HFF-Myc (cell line): ENCODE results near the gene PEX26.
"Not testable (repeated sequence)": the region's sequence is repeated elsewhere in the genome, so short reads cannot be mapped to it uniquely, and the experiment has no call there.

Experiments
- DNase-seq: peaks from one replicate; pipeline ENCODE4 v3.0.0-alpha.2; 2011; ENCODE audit warnings: low read depth; ENCODE audit errors: extremely low read depth
- H3K4me3 ChIP-seq: replicated peaks from 2 replicates; pipeline ENCODE4 v1.5.1; 2011; ENCODE audit warnings: low read depth, mild to moderate bottlenecking, control low read depth, low read length
- TF ChIP-seq, protein P1 (sequence below): IDR thresholded peaks from 2 replicates; pipeline ENCODE4 v1.5.1; 2012; ENCODE audit warnings: mild to moderate bottlenecking, low read depth, low read length, control low read depth; ENCODE audit errors: missing control alignments

PEX26 gene

DNA sequence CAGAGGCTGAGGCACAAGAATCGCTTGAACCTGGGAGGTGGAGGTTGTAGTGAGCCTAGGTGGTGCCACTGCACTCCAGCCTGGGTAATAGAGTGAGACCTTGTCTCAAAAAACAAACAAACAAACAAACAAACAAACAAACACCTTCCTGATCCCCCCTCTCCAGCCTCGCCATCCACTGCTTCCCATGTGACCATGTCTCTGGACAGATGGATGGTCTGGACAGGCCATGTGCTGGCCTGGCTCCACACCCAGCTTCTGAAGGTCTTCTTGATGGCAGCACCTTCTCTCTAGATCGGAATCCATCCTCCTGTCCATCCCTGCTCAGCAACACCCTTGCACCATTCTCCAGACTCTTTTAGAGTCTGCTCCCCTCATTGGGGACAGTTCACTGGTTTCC is 10.7 kb upstream of the PEX26 start:
- no peak overlapping the region for H3K4me3 ChIP-seq
- TF ChIP-seq, protein P1, sequence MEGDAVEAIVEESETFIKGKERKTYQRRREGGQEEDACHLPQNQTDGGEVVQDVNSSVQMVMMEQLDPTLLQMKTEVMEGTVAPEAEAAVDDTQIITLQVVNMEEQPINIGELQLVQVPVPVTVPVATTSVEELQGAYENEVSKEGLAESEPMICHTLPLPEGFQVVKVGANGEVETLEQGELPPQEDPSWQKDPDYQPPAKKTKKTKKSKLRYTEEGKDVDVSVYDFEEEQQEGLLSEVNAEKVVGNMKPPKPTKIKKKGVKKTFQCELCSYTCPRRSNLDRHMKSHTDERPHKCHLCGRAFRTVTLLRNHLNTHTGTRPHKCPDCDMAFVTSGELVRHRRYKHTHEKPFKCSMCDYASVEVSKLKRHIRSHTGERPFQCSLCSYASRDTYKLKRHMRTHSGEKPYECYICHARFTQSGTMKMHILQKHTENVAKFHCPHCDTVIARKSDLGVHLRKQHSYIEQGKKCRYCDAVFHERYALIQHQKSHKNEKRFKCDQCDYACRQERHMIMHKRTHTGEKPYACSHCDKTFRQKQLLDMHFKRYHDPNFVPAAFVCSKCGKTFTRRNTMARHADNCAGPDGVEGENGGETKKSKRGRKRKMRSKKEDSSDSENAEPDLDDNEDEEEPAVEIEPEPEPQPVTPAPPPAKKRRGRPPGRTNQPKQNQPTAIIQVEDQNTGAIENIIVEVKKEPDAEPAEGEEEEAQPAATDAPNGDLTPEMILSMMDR, result no peak
- no peak for DNase-seq

DNA sequence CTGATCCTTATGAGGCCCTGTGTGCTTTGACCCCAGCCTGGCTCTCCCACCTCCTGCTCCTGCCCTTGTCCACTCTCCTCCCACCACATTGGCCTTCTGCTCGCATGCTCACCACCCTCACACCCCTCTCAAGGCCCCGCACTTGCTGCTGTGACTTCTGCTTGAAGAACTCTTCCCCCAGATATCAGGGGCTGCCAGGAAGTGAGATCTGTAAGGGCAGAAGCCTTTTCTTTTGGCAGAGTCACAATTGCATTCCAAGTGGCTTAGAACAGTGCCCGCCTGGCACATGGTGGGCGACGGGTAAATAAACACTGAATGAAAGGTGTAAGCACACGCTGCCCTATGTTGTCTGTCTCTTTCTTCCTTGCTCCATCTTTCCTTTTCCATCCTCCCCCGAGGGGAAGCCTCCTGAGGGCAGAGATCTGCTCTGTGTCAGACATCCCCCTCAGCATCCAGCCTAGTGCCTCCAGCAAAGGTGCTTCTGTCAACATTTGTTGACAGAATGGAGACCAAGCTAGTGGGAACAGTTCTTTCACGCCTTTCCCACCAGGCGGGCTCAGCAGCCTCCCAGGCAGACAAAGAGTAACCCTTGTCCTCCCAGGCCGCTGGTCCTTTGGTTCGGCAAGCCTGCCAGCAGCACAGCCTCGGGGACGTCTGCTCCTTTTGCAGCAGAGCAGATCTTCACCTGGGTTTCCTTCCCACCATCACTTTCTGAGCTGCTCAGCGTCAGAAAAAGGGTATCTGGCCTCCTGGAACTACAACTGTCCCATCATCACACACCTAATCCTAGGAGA is 10.0 kb upstream of the PEX26 start:
- TF ChIP-seq, protein P1, result no peak
- no peak overlapping the region for H3K4me3 ChIP-seq
- no peak for DNase-seq

DNA sequence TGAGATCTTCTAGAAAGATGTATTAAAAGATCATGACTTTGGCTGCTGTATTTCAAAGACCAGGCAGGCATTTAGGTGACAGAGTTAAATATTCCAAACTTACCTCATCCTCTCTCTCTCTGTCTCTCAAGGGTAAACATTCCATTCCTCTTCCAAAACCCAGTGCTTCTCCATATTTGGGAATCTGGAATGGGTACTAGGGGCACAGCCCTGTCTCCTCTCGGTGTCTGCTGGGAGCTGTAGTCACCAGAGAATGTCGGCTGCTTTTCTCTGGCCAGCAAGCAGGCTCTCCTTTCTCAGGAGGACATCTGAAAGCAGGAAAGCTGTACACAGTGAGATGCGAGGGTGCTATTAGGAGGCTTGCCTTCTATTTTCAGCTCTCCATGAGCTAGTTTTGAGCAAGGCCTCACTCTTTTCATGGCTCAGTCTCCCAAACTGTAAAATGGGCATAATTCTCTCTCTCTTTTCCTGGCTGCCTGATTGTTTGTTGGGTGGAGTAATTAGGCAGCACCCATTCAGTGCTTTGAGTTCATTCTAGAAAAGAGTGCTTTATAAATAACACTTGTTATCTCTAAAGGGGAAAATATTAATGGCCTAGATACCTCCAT is 9.3 kb upstream of the PEX26 start:
- no peak for DNase-seq
- TF ChIP-seq, protein P1, result no peak
- H3K4me3 ChIP-seq, result no peak overlapping the region

DNA sequence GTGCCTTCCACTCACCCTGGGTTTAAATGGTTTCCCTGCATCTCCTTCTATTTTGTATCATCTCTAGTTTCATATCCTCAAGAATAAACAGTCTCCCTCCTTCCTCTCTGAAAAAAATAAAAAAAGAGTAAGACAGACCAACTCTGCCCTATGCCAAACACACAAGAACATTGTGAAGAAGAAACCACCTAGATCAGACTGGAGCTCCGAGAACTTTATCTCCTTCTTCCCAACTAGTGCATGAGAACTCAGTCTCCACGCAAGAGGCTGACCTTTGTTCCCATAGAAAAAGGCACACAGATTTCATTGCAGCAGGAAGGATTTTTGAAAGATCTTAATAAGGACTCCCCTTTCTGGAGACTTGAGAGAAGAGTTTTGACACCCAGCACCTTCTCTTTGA is 8.7 kb upstream of the PEX26 start:
- TF ChIP-seq, protein P1, result no peak
- H3K4me3 ChIP-seq, result no peak overlapping the region
- no peak for DNase-seq

DNA sequence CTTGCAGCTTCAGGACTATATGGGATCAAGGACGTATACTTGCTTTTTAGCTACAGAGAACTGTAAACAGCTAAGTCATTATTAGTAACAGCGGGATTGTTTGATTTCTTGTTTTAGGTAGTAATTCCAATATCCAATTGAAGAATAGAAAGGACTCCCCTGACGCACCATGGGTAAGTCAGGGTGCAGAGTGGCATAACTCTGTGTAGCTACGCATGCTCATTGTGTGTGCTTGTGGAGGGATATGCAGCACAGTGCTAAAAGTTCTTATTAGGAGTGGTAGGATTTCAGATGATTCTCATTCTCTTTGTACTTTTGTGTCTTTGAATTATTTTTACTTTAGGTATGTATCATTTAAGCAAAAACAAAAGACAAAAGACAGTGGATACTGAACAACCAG is 7.7 kb upstream of the PEX26 start:
- H3K4me3 ChIP-seq, result no peak overlapping the region
- TF ChIP-seq, protein P1, result no peak
- no peak for DNase-seq

DNA sequence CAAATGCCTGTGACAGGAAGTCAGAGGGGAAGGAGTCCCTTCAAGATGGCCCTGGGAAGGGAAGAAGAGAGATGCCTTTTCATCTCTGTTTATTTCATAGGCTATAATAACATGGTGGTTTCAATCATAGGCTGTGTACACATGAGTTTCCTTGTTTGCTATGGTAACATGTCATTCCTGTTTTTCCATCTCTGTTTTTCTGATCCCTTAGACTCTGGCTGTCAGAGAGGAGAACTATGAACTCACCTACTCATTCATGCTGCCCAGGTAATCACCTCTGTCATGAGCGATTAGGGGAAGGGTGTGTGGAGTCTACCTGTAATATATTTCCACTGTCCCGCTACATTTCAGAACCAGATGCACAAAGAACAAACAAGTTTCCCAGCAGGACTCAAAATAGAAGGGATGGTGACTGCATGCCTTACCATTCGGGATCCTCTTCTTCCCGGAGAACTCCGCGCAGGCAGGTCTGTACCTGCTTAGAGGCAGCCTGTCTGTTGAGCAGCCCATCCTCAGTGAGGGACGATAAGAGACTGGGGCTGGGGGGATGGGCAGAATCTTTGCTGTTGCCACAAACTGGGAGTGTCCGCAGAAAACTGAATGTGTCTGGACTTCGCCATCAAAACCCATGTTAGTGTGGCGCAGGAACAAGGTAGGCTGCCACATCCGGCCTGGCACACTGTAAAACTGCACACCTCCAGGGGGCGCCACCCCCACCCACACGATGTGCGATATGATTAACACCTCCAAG is 7.1 kb upstream of the PEX26 start:
- TF ChIP-seq, protein P1, result peak; percentile 35
- H3K4me3 ChIP-seq, result no peak overlapping the region

DNA sequence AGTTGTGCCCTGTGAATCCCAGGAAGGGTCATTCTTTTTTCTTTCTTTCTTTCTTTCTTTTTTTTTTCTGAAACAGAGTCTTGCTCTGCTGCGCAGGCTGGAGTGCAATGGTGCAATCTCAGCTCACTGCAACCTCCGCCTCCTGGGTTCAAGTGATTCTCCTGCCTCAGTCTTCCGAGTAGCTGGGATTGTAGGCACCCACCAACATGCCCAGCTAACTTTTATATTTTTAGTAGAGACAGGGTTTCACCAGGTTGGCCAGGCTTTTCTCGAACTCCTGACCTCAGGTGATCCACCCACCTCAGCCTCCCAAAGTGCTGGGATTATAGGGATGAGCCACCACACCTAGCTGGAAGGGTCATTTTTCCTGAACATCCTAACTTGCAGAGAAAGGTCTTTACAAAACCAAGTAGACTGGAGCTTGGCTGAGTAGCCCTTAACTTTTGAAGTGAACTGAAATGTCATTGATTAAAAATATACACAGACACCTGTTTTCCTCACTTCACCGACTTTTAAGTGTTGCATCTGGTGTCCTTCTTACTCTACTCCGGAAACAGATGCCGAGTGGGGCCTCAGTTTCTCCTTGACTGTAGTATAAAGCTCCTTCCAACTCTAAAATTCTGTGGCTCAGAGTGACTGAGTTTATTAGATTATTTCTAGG is 6.4 kb upstream of the PEX26 start:
- H3K4me3 ChIP-seq, DNase-seq: not testable (repeated sequence)

More for the DNA sequence above, 7.1 kb upstream of the PEX26 start:
- no peak for DNase-seq
